AG08395 (cell line): Measurements from ENCODE around the gene NCAN.

Experiments
- DNase-seq: peaks from one replicate; pipeline ENCODE4 v3.0.0; 2012; ENCODE audit warnings: mixed read lengths, low spot score

Gene NCAN

DNA sequence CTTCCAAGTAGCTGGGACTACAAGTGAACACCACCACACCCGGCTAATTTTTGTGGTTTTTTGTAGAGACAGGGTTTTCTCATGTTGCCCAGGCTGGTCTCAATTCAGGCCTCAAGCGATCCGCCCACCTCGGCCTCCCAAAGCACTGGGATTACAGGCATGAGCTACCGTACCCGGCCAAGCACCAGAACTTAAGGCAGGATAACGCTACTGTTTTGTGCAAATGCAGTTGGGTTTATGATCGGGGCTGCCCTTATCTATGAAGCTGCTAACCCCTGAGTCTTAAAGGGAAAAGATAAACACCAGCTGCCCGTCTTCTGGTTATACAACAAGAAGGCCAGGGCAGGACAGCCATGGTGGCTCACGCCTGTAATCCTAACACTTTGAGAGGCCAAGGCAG is 73.9 kb downstream of the NCAN start:
- DNase-seq = no peak

DNA sequence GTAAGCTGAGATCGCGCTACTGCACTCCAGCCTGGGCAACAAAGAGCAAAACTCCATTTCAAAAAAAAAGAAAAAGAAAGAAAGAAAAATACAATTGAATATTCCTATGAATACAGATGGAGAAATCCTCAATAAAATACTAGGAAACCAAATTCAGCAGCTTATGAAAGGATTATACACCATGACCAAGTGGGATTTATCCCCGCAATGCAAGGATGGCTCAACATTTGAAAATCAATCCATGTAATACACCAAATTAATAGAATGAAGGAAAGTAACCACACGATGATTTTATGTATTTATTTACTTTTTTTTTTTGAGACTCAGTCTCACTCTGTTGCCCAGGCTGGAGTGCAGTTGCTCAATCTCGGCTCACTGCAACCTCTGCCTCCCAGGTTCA is 80.8 kb downstream of the NCAN start:
- DNase-seq = no peak

DNA sequence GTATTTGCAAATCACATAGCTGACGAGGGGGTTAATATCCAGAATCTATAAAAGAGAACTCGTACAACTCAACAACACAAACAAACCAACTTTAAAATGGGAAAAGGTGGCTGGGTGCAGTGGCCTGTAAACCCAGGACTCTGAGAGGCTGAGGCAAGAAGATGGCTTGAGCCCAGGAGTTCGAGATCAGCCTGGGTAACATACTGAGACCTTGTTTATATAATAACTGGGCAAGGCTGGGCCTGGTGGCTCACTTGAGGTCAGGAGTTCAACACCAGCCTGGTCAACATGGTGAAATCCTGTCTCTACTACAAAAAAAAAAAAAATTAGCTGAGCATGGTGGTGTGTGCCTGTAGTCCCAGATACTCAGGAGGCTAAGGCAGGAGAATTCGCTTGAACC is 83.2 kb downstream of the NCAN start:
- no peak for DNase-seq

DNA sequence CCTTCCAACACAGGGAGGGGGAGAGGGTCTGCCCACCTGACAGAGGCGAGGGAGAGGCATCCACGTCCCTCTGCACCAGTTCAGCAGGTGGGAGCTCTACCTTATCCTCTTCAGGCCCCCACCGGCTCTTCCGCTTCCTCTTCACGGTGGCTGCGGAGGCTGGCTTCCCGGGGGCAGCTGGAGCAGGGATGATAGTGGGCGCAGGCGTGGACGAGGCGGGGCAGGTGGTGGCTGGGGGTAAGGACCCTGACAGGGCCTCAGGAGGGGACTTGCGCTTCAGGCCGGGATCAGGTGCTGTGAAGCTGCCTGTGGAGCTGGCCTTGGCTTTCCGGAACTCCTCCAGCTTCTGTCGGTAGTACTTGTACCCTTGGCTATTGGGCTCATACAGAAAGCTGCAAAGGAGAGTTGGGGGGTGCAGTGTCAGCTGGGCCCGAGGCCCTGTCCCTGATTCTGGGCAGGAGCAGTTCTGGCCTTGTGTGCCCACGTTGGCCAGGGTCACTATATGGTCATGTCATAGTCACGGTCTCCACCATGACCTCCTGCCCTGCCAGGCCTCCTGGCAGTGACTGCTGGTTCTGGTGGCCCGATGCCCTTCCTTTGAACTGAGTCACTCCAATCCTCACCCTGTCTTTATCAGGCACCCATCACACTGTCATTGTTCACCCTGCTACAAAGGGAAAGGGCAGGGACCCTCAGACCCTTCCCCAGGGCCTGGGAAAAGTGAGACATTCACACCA is 85.4 kb downstream of the NCAN start:
- DNase-seq = no peak

DNA sequence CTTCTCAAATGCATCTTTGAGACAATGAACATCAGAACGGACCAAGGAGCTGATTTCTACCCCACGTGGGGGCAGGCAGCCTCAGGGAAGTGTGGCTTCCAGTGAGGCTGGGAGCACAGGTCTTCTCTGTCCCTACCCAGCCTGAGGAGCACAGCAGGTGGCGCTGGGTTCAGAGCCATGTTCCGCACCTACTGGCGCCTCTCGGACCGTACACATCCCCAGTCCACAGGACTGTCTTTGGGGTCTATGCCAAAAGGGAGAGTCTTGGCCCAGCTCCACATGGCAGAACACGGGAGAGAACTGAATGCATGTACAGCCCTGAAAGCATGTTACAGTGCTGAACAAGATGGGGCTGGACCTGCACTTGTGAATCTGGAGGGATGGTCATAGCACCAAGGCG is 86.0 kb downstream of the NCAN start:
- DNase-seq = no peak

DNA sequence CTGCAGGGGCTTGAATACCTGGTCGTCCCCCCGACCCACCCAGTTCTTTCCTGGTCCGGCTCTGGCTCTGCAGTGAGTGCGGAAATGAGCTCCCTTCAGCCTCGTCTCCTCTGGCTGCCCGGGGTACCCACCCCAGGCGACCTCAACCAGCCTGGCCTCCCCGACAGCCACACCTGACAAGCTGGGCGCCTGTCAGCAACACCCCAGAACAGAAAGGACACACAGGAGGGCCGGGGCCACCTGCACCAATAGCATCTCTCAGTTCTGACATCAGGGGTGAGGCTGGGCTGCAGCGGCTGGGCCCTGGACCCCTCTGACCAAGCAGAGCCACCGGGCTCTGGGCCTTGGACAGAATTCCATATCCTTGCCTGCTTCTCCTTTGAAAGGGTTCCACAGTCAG is 88.9 kb downstream of the NCAN start:
- DNase-seq = no peak
